Neuronal stem cell (in vitro differentiated cells): ENCODE measurements around the gene USF2.

ENCODE experiments used
- DNase-seq: peaks from one replicate; pipeline ENCODE4 v3.0.0-alpha.2; 2013; ENCODE audit warnings: low spot score
- H2AFZ ChIP-seq: one replicate; pipeline ENCODE4 v1.6.1; 2013; ENCODE audit warnings: mild to moderate bottlenecking, low read length, inconsistent platforms
- H2AK5ac ChIP-seq: 2 replicates; pipeline ENCODE4 v1.6.1; 2013; ENCODE audit warnings: low read depth, mild to moderate bottlenecking, inconsistent platforms, low read length, moderate library complexity, mixed read lengths
- H2BK120ac ChIP-seq: 2 replicates; pipeline ENCODE4 v1.6.1; 2013; ENCODE audit warnings: low read depth, mild to moderate bottlenecking, inconsistent platforms, low read length, moderate library complexity, mixed read lengths
- H2BK12ac ChIP-seq: one replicate; pipeline ENCODE4 v1.6.1; 2013; ENCODE audit warnings: low read length, inconsistent platforms
- H2BK15ac ChIP-seq: 2 replicates; pipeline ENCODE4 v1.6.1; 2013; ENCODE audit warnings: mild to moderate bottlenecking, low read length, inconsistent platforms, mixed read lengths
- H2BK5ac ChIP-seq: one replicate; pipeline ENCODE4 v1.6.1; 2013; ENCODE audit warnings: inconsistent platforms, mild to moderate bottlenecking, low read length, moderate library complexity
- H3K14ac ChIP-seq: one replicate; pipeline ENCODE4 v1.6.1; 2013; ENCODE audit warnings: low read length, inconsistent platforms
- H3K18ac ChIP-seq: 2 replicates; pipeline ENCODE4 v1.6.1; 2013; ENCODE audit warnings: low read length, inconsistent platforms
- H3K23ac ChIP-seq: 2 replicates; pipeline ENCODE4 v1.6.1; 2013; ENCODE audit warnings: low read depth, mild to moderate bottlenecking, mixed read lengths, low read length, inconsistent platforms; ENCODE audit not compliant: poor library complexity
- H3K27ac ChIP-seq: replicated peaks from 3 replicates; pipeline ENCODE4 v1.5.1; 2013; ENCODE audit warnings: low read length, inconsistent platforms
- H3K27me3 ChIP-seq, 3 experiments: 2 replicates each; pipeline ENCODE4 v1.6.1; 2013; ENCODE audit warnings: low read length in 3 of 3, mild to moderate bottlenecking in 2 of 3, inconsistent platforms in 1 of 3, low read depth in 1 of 3, mixed read lengths in 1 of 3, moderate library complexity in 1 of 3; ENCODE audit not compliant: control insufficient read depth in 3 of 3, insufficient read depth in 3 of 3
- H3K36me3 ChIP-seq, 2 donors: replicated peaks in 1 of 2; 2 replicates each; pipeline ENCODE4 v1.6.1; 2013; ENCODE audit warnings: low read length in 2 of 2; ENCODE audit not compliant: control insufficient read depth in 2 of 2, insufficient read depth in 2 of 2
- H3K4ac ChIP-seq: 2 replicates; pipeline ENCODE4 v1.6.1; 2013; ENCODE audit warnings: inconsistent platforms, mild to moderate bottlenecking, low read length, moderate library complexity
- H3K4me1 ChIP-seq, 2 donors: 1 replicate in 1 of 2; 2 replicates in 1 of 2; pipeline ENCODE4 v1.6.1; 2013; ENCODE audit warnings: low read length in 2 of 2, low read depth in 1 of 2; ENCODE audit not compliant: control insufficient read depth in 2 of 2, insufficient read depth in 1 of 2
- H3K4me2 ChIP-seq: one replicate; pipeline ENCODE4 v1.6.1; 2013; ENCODE audit warnings: mild to moderate bottlenecking, low read length, inconsistent platforms; ENCODE audit not compliant: insufficient read depth, poor library complexity, severe bottlenecking
- H3K4me3 ChIP-seq, 2 donors: 2 replicates each; pipeline ENCODE4 v1.5.1; 2013; ENCODE audit warnings: low read length in 2 of 2, mild to moderate bottlenecking in 2 of 2, inconsistent platforms in 1 of 2, moderate library complexity in 1 of 2
- H3K79me1 ChIP-seq: one replicate; pipeline ENCODE4 v1.6.1; 2013; ENCODE audit warnings: low read depth, mild to moderate bottlenecking, inconsistent platforms, low read length, moderate library complexity
- H3K9ac ChIP-seq: one replicate; pipeline ENCODE4 v1.6.1; 2013; ENCODE audit warnings: mild to moderate bottlenecking, low read depth, low read length, inconsistent platforms; ENCODE audit not compliant: poor library complexity
- H3K9me3 ChIP-seq, 2 donors: replicated peaks in 1 of 2; 2 replicates each; pipeline versions ENCODE3 to v1.6.1; 2013; ENCODE audit warnings: low read length in 2 of 2, mild to moderate bottlenecking in 2 of 2, inconsistent platforms in 1 of 2, low read depth in 1 of 2, mixed read lengths in 1 of 2, moderate library complexity in 1 of 2; ENCODE audit not compliant: control insufficient read depth in 2 of 2, insufficient read depth in 1 of 2
- H4K8ac ChIP-seq: one replicate; pipeline ENCODE4 v1.6.1; 2013; ENCODE audit warnings: low read depth, mild to moderate bottlenecking, inconsistent platforms, low read length, moderate library complexity
- H4K91ac ChIP-seq: one replicate; pipeline ENCODE4 v1.6.1; 2013; ENCODE audit warnings: low read length, low read depth, mild to moderate bottlenecking, inconsistent platforms; ENCODE audit not compliant: poor library complexity
- WGBS, 2 donors: extraction: QIAGEN DNeasy Blood & Tissue Kit; methylation state at CpG; one replicate each; pipeline ENCODE4 v1.1.7; 2013; ENCODE audit warnings: missing lambda C conversion rate in 2 of 2, mixed read lengths in 1 of 2; ENCODE audit not compliant: insufficient read length in 2 of 2, insufficient replicate concordance in 1 of 2; ENCODE audit errors: extremely low coverage in 2 of 2; 5-methylcytosine and 5-hydroxymethylcytosine counted together

USF2 gene

DNA sequence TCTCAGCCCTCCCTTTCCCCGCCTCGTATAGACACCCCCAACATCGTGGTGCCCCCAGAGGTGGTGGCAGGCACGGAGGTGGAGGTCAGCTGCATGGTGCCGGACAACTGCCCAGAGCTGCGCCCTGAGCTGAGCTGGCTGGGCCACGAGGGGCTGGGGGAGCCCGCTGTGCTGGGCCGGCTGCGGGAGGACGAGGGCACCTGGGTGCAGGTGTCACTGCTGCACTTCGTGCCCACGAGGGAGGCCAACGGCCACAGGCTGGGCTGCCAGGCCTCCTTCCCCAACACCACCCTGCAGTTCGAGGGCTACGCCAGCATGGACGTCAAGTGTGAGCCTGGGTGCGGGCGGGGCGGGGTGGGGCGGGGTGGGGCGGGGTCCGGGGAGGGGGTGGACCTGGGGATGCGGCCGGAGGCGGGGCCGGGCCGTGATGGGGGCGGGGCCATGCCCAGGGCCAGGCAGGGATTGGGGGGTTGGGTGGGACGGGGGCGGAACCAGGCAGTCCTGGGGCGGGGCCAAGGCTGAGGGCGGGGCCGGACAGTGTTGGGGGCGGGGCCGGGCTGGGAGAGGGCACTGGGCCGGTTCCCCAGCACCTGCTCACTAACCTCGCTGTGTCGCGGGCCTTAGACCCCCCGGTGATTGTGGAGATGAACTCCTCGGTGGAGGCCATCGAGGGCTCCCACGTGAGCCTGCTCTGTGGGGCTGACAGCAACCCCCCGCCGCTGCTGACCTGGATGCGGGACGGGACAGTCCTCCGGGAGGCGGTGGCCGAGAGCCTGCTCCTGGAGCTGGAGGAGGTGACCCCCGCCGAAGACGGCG is 31.0 kb downstream of the USF2 start:
- Histone ChIP-seq H2AK5ac (peak overlapping the region; percentile 82), H3K18ac (peak overlapping the region; percentile 67), H3K4me3 (peak overlapping the region in 1 of 2 donors; percentile 19), H3K4ac (no peak overlapping the region), H3K4me1 (no peaks in the 10 kb centered on the region), H3K9me3 (peaks cover 0 to 12% of the 10 kb centered on the region in 2 donors), H3K9ac (no peak overlapping the region), H3K4me2 (no peak overlapping the region), H4K91ac (no peak overlapping the region), H3K36me3 (peaks cover 0 to 3% of the 10 kb centered on the region in 2 donors), H2BK15ac (peak overlapping the region; percentile 9), H2AFZ (no peak overlapping the region), H2BK12ac (peak overlapping the region; percentile 34), H3K79me1 (peaks cover 10% of the 10 kb centered on the region), H2BK5ac (no peak overlapping the region), H3K27ac (no peak overlapping the region), H3K23ac (peak overlapping the region; percentile 92), H4K8ac (no peak overlapping the region), H2BK120ac (peak overlapping the region; percentile 84), H3K27me3 (peaks cover 0 to 10% (median 4%) of the 10 kb centered on the region in 3 experiments), H3K14ac (peak overlapping the region; percentile 49)
- no peak for DNase-seq
- no CpG with 5 or more reads among the region's 55 CpGs for WGBS, 2 donors

DNA sequence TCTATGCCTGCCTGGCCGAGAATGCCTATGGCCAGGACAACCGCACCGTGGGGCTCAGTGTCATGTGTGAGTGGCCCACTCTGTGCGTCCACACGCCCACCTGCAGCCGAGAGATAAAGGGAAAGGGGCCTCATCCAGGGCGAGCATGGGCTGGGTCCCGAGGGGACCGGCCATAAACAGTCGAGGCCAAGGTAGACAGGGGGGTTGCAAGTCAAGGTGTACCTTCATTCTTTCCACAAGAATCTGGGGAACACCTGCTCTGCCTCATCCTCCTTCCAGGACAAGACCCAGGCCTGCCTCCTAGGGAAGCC is 31.5 kb downstream of the USF2 start:
- Histone ChIP-seq H4K91ac (no peak overlapping the region), H3K4ac (no peak overlapping the region), H3K36me3 (peaks cover 0 to 3% of the 10 kb centered on the region in 2 donors), H2BK15ac (no peak overlapping the region), H2AFZ (no peak overlapping the region), H3K27ac (no peak overlapping the region), H3K9ac (no peak overlapping the region), H4K8ac (no peak overlapping the region), H3K4me3 (peak overlapping the region in 1 of 2 donors; percentile 19), H3K79me1 (peaks cover 10% of the 10 kb centered on the region), H3K23ac (no peak overlapping the region), H3K4me1 (no peaks in the 10 kb centered on the region), H2BK120ac (peak overlapping the region; percentile 84), H3K27me3 (peaks cover 0 to 10% (median 4%) of the 10 kb centered on the region in 3 experiments), H3K18ac (peak overlapping the region; percentile 15), H2BK5ac (no peak overlapping the region), H3K14ac (peak overlapping the region; percentile 49), H3K9me3 (peaks cover 0 to 12% of the 10 kb centered on the region in 2 donors), H3K4me2 (no peak overlapping the region), H2BK12ac (peak overlapping the region; percentile 34), H2AK5ac (peak overlapping the region; percentile 82)
- DNase-seq = no peak
- WGBS, 2 donors = no CpG with 5 or more reads among the region's 10 CpGs

DNA sequence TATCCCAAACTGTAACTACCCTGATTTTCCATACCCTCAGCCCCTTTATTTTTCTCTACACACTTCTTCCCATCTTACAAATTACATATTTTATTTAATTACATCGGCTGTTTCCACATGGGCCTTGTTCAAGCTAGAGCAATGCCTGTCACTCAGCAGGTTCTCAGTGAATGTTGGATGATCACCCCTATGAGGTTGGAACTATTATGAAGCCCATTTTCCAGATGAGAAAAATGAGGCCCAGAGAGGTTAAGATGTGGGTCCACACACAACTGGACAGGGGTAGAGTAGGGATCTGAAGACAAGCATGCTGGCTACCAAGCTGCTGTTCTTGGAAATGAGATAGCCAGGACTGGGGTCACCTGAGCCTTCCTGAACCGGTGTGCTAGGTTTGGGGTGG is 33.2 kb downstream of the USF2 start:
- WGBS, 2 donors = 100% methylated on average over 1 of the region's 2 CpGs; no CpG with 5 or more reads in 1 of the 2 donors
- peaks cover 0 to 10% (median 0%) of the 10 kb centered on the region in 3 experiments for H3K27me3 ChIP-seq
- no peak for DNase-seq
- peaks cover 0 to 14% of the 10 kb centered on the region in 2 donors for H3K9me3 ChIP-seq
- H3K4ac ChIP-seq = no peak overlapping the region
- no peak overlapping the region for H4K91ac ChIP-seq
- no peak overlapping the region for H3K4me2 ChIP-seq
- no peak overlapping the region for H3K14ac ChIP-seq
- H2BK5ac ChIP-seq = no peak overlapping the region
- peaks cover 0 to 3% of the 10 kb centered on the region in 2 donors for H3K36me3 ChIP-seq
- H3K79me1 ChIP-seq = peaks cover 8% of the 10 kb centered on the region
- no peak overlapping the region for H2AK5ac ChIP-seq
- H3K23ac ChIP-seq = no peak overlapping the region
- no peak overlapping the region for H2BK12ac ChIP-seq
- H3K27ac ChIP-seq = no peak overlapping the region
- no peak overlapping the region for H2BK120ac ChIP-seq
- H2BK15ac ChIP-seq = no peak overlapping the region
- H3K9ac ChIP-seq = no peak overlapping the region
- H3K4me1 ChIP-seq = peaks cover 0 to 1% of the 10 kb centered on the region in 2 donors
- H3K4me3 ChIP-seq = no peak overlapping the region
- no peak overlapping the region for H2AFZ ChIP-seq
- H4K8ac ChIP-seq = no peak overlapping the region
- no peak overlapping the region for H3K18ac ChIP-seq

DNA sequence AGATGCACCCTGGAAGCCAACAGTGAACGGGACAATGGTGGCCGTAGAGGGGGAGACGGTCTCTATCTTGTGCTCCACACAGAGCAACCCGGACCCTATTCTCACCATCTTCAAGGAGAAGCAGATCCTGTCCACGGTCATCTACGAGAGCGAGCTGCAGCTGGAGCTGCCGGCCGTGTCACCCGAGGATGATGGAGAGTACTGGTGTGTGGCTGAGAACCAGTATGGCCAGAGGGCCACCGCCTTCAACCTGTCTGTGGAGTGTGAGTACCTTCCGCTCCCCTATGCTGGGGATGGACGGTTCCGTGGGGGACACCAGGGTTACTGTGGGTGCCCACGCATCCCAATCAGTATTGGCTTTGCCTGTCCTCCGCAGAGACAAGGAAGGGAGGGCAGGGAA is 33.7 kb downstream of the USF2 start:
- Histone ChIP-seq H3K27me3 (peaks cover 0 to 6% (median 0%) of the 10 kb centered on the region in 3 experiments), H3K4me2 (no peak overlapping the region), H2BK5ac (no peak overlapping the region), H3K14ac (peak overlapping the region; percentile 4), H3K4me1 (peaks cover 0 to 1% of the 10 kb centered on the region in 2 donors), H3K18ac (no peak overlapping the region), H3K23ac (peak overlapping the region; percentile 67), H3K4ac (no peak overlapping the region), H4K8ac (no peak overlapping the region), H2BK120ac (no peak overlapping the region), H2AK5ac (no peak overlapping the region), H3K9ac (no peak overlapping the region), H4K91ac (no peak overlapping the region), H2AFZ (no peak overlapping the region), H3K27ac (no peak overlapping the region), H3K79me1 (peaks cover 4% of the 10 kb centered on the region), H3K36me3 (peaks cover 0 to 3% of the 10 kb centered on the region in 2 donors), H2BK12ac (peak overlapping the region; percentile 75), H2BK15ac (no peak overlapping the region), H3K4me3 (no peak overlapping the region), H3K9me3 (peaks cover 0 to 14% of the 10 kb centered on the region in 2 donors)
- DNase-seq = no peak
- WGBS, 2 donors = no CpG with 5 or more reads among the region's 16 CpGs
